Stimulated activated naive CD8-positive, alpha-beta T cell treated with anti-CD3 and anti-CD28 coated beads, Interleukin-15, Interleukin-2, amounts not matched to agents 100 ng/mL and 50 ng/mL, for 24 hours (primary cell): ENCODE results near the gene COL21A1.

Experiments
- H3K27ac Mint-ChIP-seq: one replicate; pipeline ENCODE4 v1.8.0; 2021; ENCODE audit warnings: mild to moderate bottlenecking, mixed read lengths
- H3K27me3 Mint-ChIP-seq: one replicate; pipeline ENCODE4 v1.8.0; 2021; ENCODE audit warnings: mixed read lengths
- H3K36me3 Mint-ChIP-seq: one replicate; pipeline ENCODE4 v1.8.0; 2021; ENCODE audit warnings: low read depth, mixed read lengths
- H3K4me1 Mint-ChIP-seq: one replicate; pipeline ENCODE4 v1.8.0; 2021; ENCODE audit warnings: low read depth, mixed read lengths
- H3K4me3 Mint-ChIP-seq: one replicate; pipeline ENCODE4 v1.8.0; 2021; ENCODE audit warnings: mild to moderate bottlenecking, mixed read lengths
- H3K9me3 Mint-ChIP-seq: one replicate; pipeline ENCODE4 v1.8.0; 2021; ENCODE audit warnings: mixed read lengths

Gene COL21A1

GRCh38 chr6:56173228-56173627, 74.2 kb downstream of the COL21A1 start:
- Mint-ChIP-seq H3K27ac (no peak overlapping the region), H3K4me1 (no peaks in the 10 kb centered on the region), H3K4me3 (no peak overlapping the region), H3K27me3 (no peaks in the 10 kb centered on the region), H3K9me3 (peaks cover 31% of the 10 kb centered on the region), H3K36me3 (no peaks in the 10 kb centered on the region)

- H3K9me3 Mint-ChIP-seq: peaks cover 31% of the 10 kb centered on the region
- no peaks in the 10 kb centered on the region for H3K27me3 Mint-ChIP-seq
- H3K27ac Mint-ChIP-seq: no peak overlapping the region
- no peaks in the 10 kb centered on the region for H3K4me1 Mint-ChIP-seq
- H3K4me3 Mint-ChIP-seq: no peak overlapping the region
- no peaks in the 10 kb centered on the region for H3K36me3 Mint-ChIP-seq
Observed at GRCh38 chr6:56172144-56172543, 75.2 kb downstream of the COL21A1 start.

DNA sequence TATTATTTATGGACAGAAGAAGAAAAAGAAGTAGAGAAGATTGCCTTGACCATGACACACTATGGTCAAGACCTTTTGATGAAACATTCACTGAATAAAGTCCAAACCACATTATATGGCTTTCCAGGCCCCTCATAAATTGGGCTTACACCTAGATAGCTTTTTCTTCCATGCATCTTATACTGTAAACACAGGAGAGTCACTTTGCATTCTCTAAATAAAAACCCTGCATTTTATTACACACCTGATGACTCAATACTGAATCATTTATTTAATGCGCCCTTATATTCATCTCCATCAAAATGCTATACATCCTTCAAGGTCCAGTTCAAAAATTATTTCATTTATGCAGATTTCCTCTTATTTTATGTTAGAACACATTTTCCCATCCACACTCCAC, 78.0 kb downstream of the COL21A1 start:
- Mint-ChIP-seq H3K27me3 (no peaks in the 10 kb centered on the region), H3K4me1 (no peaks in the 10 kb centered on the region), H3K9me3 (peaks cover 31% of the 10 kb centered on the region), H3K27ac (no peak overlapping the region), H3K36me3 (no peaks in the 10 kb centered on the region), H3K4me3 (no peak overlapping the region)

DNA sequence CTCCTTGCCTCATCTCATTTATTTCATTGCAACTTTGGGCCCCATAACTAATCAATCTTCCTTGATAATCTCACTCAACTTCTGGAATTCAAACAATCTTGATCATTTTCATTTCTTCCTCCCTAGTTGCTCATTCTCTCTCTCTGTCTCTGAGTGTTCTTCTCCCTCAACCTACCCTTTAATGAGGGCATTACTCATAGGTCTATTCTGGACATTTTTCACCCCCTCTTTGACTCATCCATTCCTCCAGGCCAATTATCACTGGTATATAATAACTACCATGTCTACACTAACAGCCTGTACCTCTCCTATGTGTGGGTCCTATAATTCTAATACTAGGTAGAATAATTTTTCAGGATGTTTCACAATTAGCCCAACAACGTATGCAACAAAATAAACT, 78.8 kb downstream of the COL21A1 start:
- Mint-ChIP-seq H3K9me3 (peaks cover 24% of the 10 kb centered on the region), H3K27ac (no peak overlapping the region), H3K4me1 (no peaks in the 10 kb centered on the region), H3K27me3 (no peaks in the 10 kb centered on the region), H3K36me3 (no peaks in the 10 kb centered on the region), H3K4me3 (no peak overlapping the region)

GRCh38 chr6:56162081-56162480, 85.3 kb downstream of the COL21A1 start:
- Mint-ChIP-seq H3K9me3 (no peaks in the 10 kb centered on the region), H3K36me3 (no peaks in the 10 kb centered on the region), H3K4me3 (no peak overlapping the region), H3K27ac (no peak overlapping the region), H3K27me3 (no peaks in the 10 kb centered on the region), H3K4me1 (no peaks in the 10 kb centered on the region)

- no peaks in the 10 kb centered on the region for H3K36me3 Mint-ChIP-seq
- H3K4me3 Mint-ChIP-seq: no peak overlapping the region
- H3K27ac Mint-ChIP-seq: no peak overlapping the region
- no peaks in the 10 kb centered on the region for H3K9me3 Mint-ChIP-seq
- H3K27me3 Mint-ChIP-seq: no peaks in the 10 kb centered on the region
- H3K4me1 Mint-ChIP-seq: no peaks in the 10 kb centered on the region
Observed at GRCh38 chr6:56160489-56160888, 86.9 kb downstream of the COL21A1 start.

- Mint-ChIP-seq H3K27me3 (no peaks in the 10 kb centered on the region), H3K4me3 (no peak overlapping the region), H3K9me3 (peaks cover 16% of the 10 kb centered on the region), H3K36me3 (no peaks in the 10 kb centered on the region), H3K4me1 (no peaks in the 10 kb centered on the region), H3K27ac (no peak overlapping the region)
Observed at GRCh38 chr6:56158571-56158970, 88.8 kb downstream of the COL21A1 start.

GRCh38 chr6:56156643-56157042, 90.7 kb downstream of the COL21A1 start:
- Mint-ChIP-seq H3K36me3 (no peaks in the 10 kb centered on the region), H3K9me3 (peaks cover 25% of the 10 kb centered on the region), H3K4me1 (no peaks in the 10 kb centered on the region), H3K4me3 (no peak overlapping the region), H3K27me3 (no peaks in the 10 kb centered on the region), H3K27ac (no peak overlapping the region)

DNA sequence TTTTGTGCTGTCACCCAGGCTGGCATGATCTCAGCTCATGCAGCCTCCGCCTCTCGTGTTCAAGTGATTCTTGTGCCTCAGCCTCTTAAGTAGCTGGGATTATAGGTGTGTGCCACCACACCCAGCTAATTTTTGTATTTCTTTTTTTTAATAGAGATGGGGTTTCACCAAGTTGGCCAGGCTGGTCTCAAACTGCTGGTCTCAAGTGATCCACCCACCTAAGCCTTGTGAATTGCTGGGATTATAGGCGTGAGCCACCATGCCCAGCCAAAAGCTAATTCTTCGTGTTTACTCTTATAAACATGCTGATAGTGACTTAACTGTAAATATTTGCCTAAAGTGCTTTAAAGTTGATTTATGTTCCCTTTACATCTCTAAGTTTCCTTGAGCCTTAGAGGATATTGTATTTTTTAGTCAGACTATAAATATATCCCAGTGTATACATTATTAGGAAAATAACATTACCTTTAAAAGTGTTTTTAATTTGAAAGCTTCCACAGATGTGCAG, 91.7 kb downstream of the COL21A1 start:
- H3K36me3 Mint-ChIP-seq: no peaks in the 10 kb centered on the region
- H3K9me3 Mint-ChIP-seq: peaks cover 25% of the 10 kb centered on the region
- no peak overlapping the region for H3K4me3 Mint-ChIP-seq
- no peak overlapping the region for H3K27ac Mint-ChIP-seq
- H3K27me3 Mint-ChIP-seq: no peaks in the 10 kb centered on the region
- H3K4me1 Mint-ChIP-seq: no peaks in the 10 kb centered on the region

GRCh38 chr6:56154076-56154475, 93.3 kb downstream of the COL21A1 start:
- no peak overlapping the region for H3K4me3 Mint-ChIP-seq
- H3K9me3 Mint-ChIP-seq: peaks cover 33% of the 10 kb centered on the region
- no peak overlapping the region for H3K27ac Mint-ChIP-seq

GRCh38 chr6:56152611-56153010, 94.8 kb downstream of the COL21A1 start:
- Mint-ChIP-seq H3K27ac (no peak overlapping the region), H3K27me3 (no peaks in the 10 kb centered on the region), H3K36me3 (no peaks in the 10 kb centered on the region), H3K4me3 (no peak overlapping the region), H3K4me1 (no peaks in the 10 kb centered on the region), H3K9me3 (peaks cover 37% of the 10 kb centered on the region)

More at GRCh38 chr6:56154076-56154475, 93.3 kb downstream of the COL21A1 start:
- Mint-ChIP-seq H3K36me3 (no peaks in the 10 kb centered on the region), H3K27me3 (no peaks in the 10 kb centered on the region), H3K4me1 (no peaks in the 10 kb centered on the region)

GRCh38 chr6:56151609-56152224, 95.7 kb downstream of the COL21A1 start:
- Mint-ChIP-seq H3K27me3 (no peaks in the 10 kb centered on the region), H3K9me3 (peaks cover 37% of the 10 kb centered on the region), H3K4me1 (no peaks in the 10 kb centered on the region), H3K4me3 (no peak overlapping the region), H3K27ac (no peak overlapping the region), H3K36me3 (no peaks in the 10 kb centered on the region)

DNA sequence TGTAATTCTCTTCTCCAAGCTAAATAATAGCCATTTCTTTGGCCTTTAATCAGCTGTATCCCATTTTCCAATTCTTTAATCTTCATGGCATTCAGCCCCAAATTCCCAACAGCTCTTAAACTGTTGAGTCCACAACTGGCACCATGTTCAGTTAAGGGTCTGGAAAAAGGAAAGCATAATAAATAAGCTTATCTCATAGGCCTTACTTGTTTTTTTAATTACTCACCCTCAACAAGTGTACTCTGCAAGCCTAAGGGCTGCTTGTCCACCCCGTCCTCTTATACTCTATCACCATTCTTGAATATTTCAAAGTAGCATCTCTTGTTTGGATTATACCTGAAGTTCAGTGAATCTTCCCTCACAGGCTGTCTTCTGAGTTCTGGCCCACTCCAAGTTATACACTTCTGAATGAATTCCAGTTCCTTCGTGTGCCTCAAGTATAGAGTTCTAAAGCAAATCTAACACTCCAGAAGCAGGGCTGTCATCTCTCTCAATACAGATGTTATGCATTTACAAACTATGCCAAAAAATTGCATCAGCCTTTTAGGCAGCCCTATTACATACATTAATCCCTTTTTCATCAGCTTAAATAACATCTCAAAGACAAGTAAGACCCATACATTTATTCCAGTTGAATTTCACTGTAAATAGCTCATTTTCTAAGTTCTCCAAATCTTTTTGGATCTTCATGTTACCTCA, 98.7 kb downstream of the COL21A1 start:
- no peak overlapping the region for H3K4me3 Mint-ChIP-seq
- no peaks in the 10 kb centered on the region for H3K4me1 Mint-ChIP-seq
- peaks cover 24% of the 10 kb centered on the region for H3K9me3 Mint-ChIP-seq
- no peaks in the 10 kb centered on the region for H3K27me3 Mint-ChIP-seq
- H3K27ac Mint-ChIP-seq: no peak overlapping the region
- no peaks in the 10 kb centered on the region for H3K36me3 Mint-ChIP-seq

- Mint-ChIP-seq H3K27ac (no peak overlapping the region), H3K9me3 (peaks cover 16% of the 10 kb centered on the region)
Observed at GRCh38 chr6:56147766-56148165, 99.6 kb downstream of the COL21A1 start.

GRCh38 chr6:56146086-56146485, 101.3 kb downstream of the COL21A1 start:
- peaks cover 19% of the 10 kb centered on the region for H3K9me3 Mint-ChIP-seq
- no peaks in the 10 kb centered on the region for H3K36me3 Mint-ChIP-seq
- no peaks in the 10 kb centered on the region for H3K4me1 Mint-ChIP-seq
- H3K27me3 Mint-ChIP-seq: no peaks in the 10 kb centered on the region
- H3K4me3 Mint-ChIP-seq: no peak overlapping the region
- H3K27ac Mint-ChIP-seq: no peak overlapping the region

More at GRCh38 chr6:56147766-56148165, 99.6 kb downstream of the COL21A1 start:
- Mint-ChIP-seq H3K4me1 (no peaks in the 10 kb centered on the region), H3K4me3 (no peak overlapping the region), H3K36me3 (no peaks in the 10 kb centered on the region), H3K27me3 (no peaks in the 10 kb centered on the region)

DNA sequence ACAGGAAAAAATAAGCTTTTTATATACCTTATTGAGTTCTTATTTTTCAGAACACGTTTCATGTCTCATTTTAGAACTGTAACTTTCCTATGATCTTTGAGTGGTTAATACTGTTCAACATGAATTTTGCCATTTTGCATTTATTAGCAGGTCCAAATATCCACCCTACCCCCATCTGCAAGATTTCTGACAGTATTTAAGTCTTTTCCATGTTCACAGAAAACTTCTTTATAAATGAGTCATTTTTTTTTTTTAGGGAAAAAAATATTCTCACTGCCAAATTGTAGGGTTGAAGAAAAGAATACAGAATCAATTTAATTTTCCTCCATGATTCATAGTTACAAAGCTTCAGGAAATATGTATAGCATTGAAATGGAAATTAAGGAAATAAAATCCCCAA, 101.8 kb downstream of the COL21A1 start:
- H3K9me3 Mint-ChIP-seq: peaks cover 19% of the 10 kb centered on the region
- H3K36me3 Mint-ChIP-seq: no peaks in the 10 kb centered on the region
- no peak overlapping the region for H3K4me3 Mint-ChIP-seq
- H3K4me1 Mint-ChIP-seq: no peaks in the 10 kb centered on the region
- no peak overlapping the region for H3K27ac Mint-ChIP-seq
- no peaks in the 10 kb centered on the region for H3K27me3 Mint-ChIP-seq
